Glutamatergic neuron (in vitro differentiated cells): ENCODE results near the gene TRPM8. TPM values are rescaled to one million over a fixed set of nuclear protein-coding genes. Genes with fewer than 3 reads are reported as not detected.

ENCODE experiments used
- DNase-seq: peaks from one replicate; pipeline ENCODE4 v3.0.0; 2022
- H3K27ac Mint-ChIP-seq: one replicate; pipeline ENCODE4 v1.8.0; 2020; ENCODE audit warnings: mild to moderate bottlenecking, mixed read lengths, inconsistent platforms; ENCODE audit not compliant: unreplicated experiment
- H3K27me3 Mint-ChIP-seq: one replicate; pipeline ENCODE4 v1.8.0; 2020; ENCODE audit warnings: mild to moderate bottlenecking, moderate library complexity, mixed read lengths, inconsistent platforms; ENCODE audit not compliant: unreplicated experiment
- H3K36me3 Mint-ChIP-seq: one replicate; pipeline ENCODE4 v1.8.0; 2020; ENCODE audit warnings: mild to moderate bottlenecking, mixed read lengths, inconsistent platforms; ENCODE audit not compliant: unreplicated experiment
- H3K4me1 Mint-ChIP-seq: one replicate; pipeline ENCODE4 v1.8.0; 2020; ENCODE audit warnings: mild to moderate bottlenecking, low read depth, mixed read lengths, inconsistent platforms; ENCODE audit not compliant: unreplicated experiment
- H3K4me3 Mint-ChIP-seq: one replicate; pipeline ENCODE4 v1.8.0; 2020; ENCODE audit warnings: mild to moderate bottlenecking, mixed read lengths, inconsistent platforms; ENCODE audit not compliant: unreplicated experiment
- H3K9me3 Mint-ChIP-seq: one replicate; pipeline ENCODE4 v1.8.0; 2020; ENCODE audit warnings: mild to moderate bottlenecking, moderate library complexity, mixed read lengths, inconsistent platforms; ENCODE audit not compliant: unreplicated experiment
- CTCF ChIP-seq: fragments of 200-600 bp; sonication (generic); IDR thresholded peaks from one replicate; pipeline ENCODE4 v1.5.0; 2021; ENCODE audit not compliant: partially characterized antibody, unreplicated experiment
- total RNA-seq: library from RNA; stranded (reverse); fragmentation: NEBNext Ultra II Directional; extraction: Animal tissue kit (Norgen Biotek cat#: 25700); gene quantifications from one replicate; pipeline ENCODE4 v1.2.1, GENCODE V29; 2021; ENCODE audit not compliant: unreplicated experiment

The TRPM8 gene
- total RNA-seq, 1 donor from 2014 or later = not detected

- Mint-ChIP-seq H3K27me3 (peaks cover 7% of the 10 kb centered on the region), H3K4me3 (no peak overlapping the region), H3K4me1 (no peaks in the 10 kb centered on the region), H3K9me3 (peaks cover 1% of the 10 kb centered on the region), H3K27ac (no peak overlapping the region), H3K36me3 (no peaks in the 10 kb centered on the region)
- no peak for DNase-seq
- no peak for TF ChIP-seq CTCF
Observed at GRCh38 chr2:233926806-233927205, 9.6 kb downstream of the TRPM8 start.

DNA sequence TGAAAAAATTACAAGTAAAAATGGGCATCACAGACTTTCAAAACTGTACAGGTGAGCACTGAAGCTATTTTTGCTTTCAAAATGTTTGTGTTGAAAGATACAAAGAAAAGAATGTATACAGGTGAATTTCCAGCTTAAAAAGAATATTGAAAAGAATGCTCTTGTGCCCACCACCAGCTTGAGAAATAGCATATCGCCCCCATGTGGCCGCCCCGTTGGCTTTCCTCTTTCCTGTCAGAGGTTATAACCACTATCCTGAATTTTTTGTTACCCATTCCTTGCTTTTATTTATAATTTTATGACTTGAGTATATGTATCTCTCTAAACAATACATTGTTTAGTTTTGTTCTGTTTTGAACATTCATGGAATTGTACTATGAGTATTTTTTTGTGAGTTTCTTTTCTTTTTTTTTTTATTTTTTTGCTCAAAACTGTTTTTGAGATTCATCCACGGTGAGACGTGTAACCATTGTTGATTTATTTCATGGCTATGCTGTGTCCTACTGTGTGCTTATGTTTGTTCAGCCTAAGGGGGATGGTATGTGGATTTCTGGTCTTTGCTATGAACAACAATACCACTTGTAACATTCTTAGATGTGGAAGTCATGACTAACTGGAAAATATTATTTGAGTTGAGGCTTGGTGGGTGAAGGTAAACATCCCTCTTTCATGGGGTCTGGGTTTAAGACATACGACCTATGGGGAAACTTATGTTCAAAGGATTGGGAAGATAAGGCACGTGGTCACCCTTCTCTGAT is 11.6 kb downstream of the TRPM8 start:
- no peaks in the 10 kb centered on the region for H3K4me1 Mint-ChIP-seq
- H3K9me3 Mint-ChIP-seq = peaks cover 1% of the 10 kb centered on the region
- DNase-seq = peak; percentile 78
- no peaks in the 10 kb centered on the region for H3K36me3 Mint-ChIP-seq
- peak; percentile 76 for TF ChIP-seq CTCF
- no peak overlapping the region for H3K4me3 Mint-ChIP-seq
- H3K27me3 Mint-ChIP-seq = peaks cover 6% of the 10 kb centered on the region
- no peak overlapping the region for H3K27ac Mint-ChIP-seq

GRCh38 chr2:233929352-233930022 is 12.3 kb downstream of the TRPM8 start:
- no peaks in the 10 kb centered on the region for H3K4me1 Mint-ChIP-seq
- DNase-seq = no peak
- H3K4me3 Mint-ChIP-seq = no peak overlapping the region
- no peak overlapping the region for H3K27ac Mint-ChIP-seq
- H3K36me3 Mint-ChIP-seq = no peaks in the 10 kb centered on the region
- peaks cover 1% of the 10 kb centered on the region for H3K9me3 Mint-ChIP-seq
- H3K27me3 Mint-ChIP-seq = peaks cover 6% of the 10 kb centered on the region
- no peak for TF ChIP-seq CTCF

- TF ChIP-seq CTCF = no peak
- Mint-ChIP-seq H3K4me1 (no peaks in the 10 kb centered on the region), H3K27ac (no peak overlapping the region), H3K36me3 (no peaks in the 10 kb centered on the region), H3K4me3 (no peak overlapping the region), H3K9me3 (no peaks in the 10 kb centered on the region), H3K27me3 (peaks cover 4% of the 10 kb centered on the region)
- no peak for DNase-seq
Observed at GRCh38 chr2:233934524-233934923, 17.4 kb downstream of the TRPM8 start.

DNA sequence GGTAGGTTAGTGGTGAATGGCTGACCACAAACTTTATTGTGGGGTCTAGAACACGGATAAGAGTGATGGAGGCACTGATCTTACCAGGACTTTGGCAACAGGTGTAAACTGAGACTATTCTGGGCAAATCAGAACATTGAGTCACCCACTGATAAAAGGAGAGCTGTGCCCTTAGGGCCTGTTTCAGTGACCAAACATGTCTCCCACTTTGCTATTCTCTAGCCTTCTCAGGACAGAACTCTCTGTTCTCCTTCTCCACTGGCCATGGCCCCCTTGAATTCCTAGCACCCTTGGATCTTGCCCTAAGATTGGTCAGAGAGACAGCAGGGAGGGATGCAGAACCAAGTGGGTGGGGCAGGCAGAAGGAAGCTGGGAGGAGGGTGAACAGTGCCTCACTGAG is 18.3 kb downstream of the TRPM8 start:
- peaks cover 4% of the 10 kb centered on the region for H3K27me3 Mint-ChIP-seq
- no peak for TF ChIP-seq CTCF
- H3K4me1 Mint-ChIP-seq = no peaks in the 10 kb centered on the region
- no peak for DNase-seq
- no peaks in the 10 kb centered on the region for H3K36me3 Mint-ChIP-seq
- H3K9me3 Mint-ChIP-seq = no peaks in the 10 kb centered on the region
- H3K4me3 Mint-ChIP-seq = no peak overlapping the region
- no peak overlapping the region for H3K27ac Mint-ChIP-seq
